ENCODE data around the gene OVCH1.
"Not testable (repeated sequence)": the region's sequence is repeated elsewhere in the genome, so short reads cannot be mapped to it uniquely, and the experiment has no call there.

OVCH1 gene

DNA sequence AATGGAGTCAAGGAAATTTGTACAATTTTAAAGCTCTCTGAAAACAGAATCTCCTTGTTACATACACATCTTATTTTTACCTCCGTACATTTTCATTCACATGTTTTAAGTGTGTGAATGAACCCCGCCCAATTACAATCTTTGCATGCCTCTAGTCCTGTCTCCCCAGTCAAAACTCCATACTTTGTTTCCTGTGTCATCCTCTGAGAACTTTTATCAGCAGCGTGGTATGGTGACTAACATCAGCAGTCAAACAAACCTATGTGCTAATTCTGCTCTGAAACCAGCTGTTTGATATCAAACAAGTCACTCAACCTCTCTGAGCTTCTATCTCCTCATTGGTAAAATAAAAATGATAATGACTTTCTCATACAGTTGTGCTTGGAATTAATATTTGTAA is 100.7 kb downstream of the OVCH1 start:
- DNase-seq, result no peak

DNA sequence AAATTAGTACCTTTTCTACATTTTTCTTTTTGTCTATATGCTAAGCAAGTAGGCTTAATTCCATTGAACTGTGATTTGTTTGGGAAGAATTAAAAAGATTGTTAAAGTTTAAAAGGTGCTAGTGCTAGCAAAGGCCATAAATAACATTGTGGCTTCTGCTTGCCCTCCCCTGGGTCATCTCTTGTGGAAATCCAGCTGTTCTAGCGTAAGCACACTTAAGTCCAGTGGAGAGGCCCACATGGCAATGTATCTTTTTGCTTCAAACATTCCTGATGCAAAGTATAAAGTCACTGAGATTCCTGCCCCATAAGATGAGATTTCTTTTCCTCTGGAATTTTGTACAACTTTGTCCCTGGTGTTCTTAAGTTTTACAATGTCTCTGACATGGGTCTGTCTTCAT is 102.1 kb downstream of the OVCH1 start:
- no peak for DNase-seq

GRCh38 chr12:29390419-29390818 is 107.1 kb downstream of the OVCH1 start:
- peak; percentile 27 for DNase-seq

DNA sequence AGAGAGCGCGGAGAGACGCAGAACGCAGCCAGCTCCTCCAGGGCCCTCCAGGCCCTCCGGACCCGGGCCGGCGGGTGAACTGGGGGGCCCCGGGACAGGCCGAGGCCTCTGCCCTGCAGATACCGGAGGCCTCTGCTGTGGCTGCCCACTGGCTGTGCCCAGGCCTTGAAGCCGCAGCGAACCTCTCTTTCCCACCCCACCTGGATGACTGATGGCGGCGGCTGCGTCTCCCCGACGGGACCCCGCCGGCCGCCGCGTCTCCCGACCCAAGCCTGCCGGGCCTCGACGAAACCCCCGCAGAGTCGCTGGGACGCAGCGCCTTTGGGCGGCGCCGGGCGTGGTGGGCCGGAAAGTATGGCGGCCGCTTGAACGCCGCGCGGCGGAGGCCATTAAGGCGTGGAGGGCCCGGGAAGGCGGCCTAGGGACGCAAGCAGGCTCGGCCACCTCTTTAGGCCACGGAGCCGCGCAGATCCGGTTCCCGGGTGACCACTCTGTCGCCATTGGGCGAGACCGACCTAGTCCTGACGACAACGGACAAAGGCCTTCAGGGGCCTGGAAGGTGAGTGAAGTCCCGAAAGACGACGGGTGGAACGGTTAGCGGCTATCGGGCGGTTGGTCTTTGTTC is 108.1 kb downstream of the OVCH1 start:
- peak; percentile 5 for DNase-seq

DNA sequence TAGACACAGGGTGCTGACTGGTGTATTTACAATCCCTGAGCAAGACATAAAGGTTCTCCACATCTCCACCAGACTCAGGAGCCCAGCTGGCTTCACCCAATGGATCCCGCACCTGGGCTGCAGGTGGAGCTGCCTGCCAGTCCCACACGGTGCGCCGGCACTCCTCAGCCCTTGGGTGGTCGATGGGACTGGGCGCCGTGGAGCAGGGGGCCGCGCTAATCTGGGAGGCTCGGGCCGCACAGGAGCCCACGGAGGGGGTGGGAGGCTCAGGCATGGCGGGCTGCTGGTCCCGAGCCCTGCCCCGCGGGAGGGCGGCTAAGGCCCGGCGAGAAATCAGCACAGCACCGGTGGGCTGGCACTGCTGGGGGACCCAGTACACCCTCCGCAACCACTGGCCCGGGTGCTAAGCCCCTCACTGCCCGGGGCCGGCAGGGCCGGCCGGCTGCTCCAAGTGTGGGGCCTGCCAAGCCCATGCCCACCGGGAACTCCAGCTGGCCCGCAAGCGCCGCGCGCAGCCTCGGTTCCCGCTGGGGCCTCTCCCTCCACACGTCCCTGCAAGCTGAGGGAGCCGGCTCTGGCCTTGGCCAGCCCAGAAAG is 111.3 kb downstream of the OVCH1 start:
- DNase-seq, result not testable (repeated sequence)

DNA sequence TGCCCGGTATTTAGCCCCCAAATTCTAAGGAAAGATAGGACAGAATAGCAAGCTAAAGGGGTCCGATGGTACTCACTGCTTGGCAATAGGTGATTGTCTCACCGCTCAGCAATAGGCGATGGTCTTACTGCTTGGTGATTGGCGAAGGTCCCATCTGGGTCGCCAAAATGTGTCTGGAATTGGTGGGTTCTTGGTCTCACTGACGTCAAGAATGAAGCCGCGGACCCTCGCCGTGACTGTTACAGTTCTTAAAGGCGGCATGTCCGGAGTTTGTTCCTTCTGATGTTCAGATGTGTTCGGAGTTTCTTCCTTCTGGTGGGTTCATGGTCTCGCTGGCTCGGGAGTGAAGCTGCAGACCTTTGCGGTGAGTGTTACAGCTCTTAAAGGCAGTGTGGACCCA is 112.3 kb downstream of the OVCH1 start:
- DNase-seq, result not testable (repeated sequence)

DNA sequence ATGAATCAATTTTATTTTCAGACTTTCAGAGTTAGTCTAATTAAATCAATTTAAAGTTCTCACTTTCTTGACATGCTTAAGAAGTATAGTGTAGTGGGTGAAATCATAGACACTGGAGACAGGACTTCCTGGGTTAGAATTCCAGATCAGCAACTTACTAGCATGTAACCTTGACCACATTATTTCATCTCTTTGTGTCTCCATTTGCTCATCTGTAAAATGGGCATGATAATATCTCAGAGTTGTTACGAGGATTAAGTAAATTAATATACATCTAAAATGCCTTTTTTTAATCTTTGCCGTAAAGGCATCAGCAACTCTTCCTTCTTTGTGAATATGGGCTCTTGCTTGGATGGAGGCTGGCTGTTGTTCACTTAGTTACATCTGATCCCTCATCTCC is 115.2 kb downstream of the OVCH1 start:
- no peak for DNase-seq

DNA sequence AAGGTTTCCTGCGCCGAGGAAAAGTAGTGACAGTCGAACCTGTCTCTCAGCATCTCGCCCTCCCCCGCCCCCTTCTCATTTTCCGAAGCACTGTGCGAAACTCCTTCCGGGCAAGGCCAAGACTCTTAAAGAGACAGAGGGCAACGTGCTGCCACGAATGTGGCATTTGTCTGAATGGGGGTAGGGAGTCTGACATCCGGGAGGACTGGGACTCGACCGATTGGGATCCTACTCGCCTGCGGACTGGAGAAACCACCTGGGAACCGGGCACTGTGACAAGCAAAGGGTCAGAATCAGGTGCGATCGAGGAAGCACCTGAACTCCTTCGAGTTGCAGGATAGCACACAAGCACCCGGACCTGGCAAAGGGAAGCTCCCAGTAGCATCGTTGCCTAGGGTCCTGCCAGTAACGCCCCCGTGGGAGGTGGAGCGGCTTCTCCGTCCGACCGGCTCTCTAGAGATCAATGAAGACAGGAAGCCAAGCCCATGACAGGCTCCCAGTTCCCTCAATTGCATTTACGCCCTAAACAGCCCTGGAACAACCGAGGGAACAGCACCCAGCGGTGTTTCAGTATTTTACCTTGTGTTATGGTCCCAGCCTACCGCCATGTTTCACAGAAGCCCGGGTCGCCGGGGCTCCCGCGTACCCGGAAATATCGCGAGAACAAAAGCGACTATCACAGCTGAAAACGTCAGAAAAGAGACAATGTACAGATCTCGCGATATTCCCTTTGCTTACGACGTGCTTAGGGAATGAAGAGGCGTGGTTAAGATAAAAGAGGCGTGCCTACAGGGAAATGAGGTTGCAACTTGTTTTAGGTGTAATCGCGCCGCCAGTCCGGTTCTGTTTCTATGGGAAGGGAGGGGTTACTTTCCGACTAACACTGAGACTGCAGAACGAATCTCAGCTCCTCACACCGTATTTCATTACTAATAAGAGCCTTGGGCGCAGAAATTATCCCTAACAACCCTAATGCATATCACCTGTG is 116.7 kb downstream of the OVCH1 start, which contains the start of gene ERGIC2:
TSS of gene ERGIC2 (minus strand) at position 637 of the 988 bp plus-strand sequence. CDS start 9,539 bp downstream, outside the sequence.
- peak; percentile 99 for DNase-seq
